Measurements from ENCODE around the gene POLD2. TPM values are rescaled to one million over a fixed set of nuclear protein-coding genes. Genes with fewer than 3 reads are reported as not detected.

Gene POLD2
- total RNA-seq, 1 donor from 2014 or later: 215 TPM

- H3K36me3 Mint-ChIP-seq (ENCODE audit: low read depth): peaks cover 15% of the 10 kb centered on the region
- H3K27me3 Mint-ChIP-seq (ENCODE audit: low read depth): no peaks in the 10 kb centered on the region
- peaks cover 11% of the 10 kb centered on the region for H3K4me1 Mint-ChIP-seq (ENCODE audit: low read depth)
- H3K9me3 Mint-ChIP-seq: no peaks in the 10 kb centered on the region
- H3K4me3 Mint-ChIP-seq (ENCODE audit: low read depth): no peak overlapping the region
- no peak overlapping the region for H3K27ac Mint-ChIP-seq
- intact Hi-C loops (cut with micrococcal nuclease): no loop called here
- no peak for DNase-seq (ENCODE audit: low spot score)
Measured at GRCh38 chr7:44068054-44068453, 55.3 kb downstream of the POLD2 start.

DNA sequence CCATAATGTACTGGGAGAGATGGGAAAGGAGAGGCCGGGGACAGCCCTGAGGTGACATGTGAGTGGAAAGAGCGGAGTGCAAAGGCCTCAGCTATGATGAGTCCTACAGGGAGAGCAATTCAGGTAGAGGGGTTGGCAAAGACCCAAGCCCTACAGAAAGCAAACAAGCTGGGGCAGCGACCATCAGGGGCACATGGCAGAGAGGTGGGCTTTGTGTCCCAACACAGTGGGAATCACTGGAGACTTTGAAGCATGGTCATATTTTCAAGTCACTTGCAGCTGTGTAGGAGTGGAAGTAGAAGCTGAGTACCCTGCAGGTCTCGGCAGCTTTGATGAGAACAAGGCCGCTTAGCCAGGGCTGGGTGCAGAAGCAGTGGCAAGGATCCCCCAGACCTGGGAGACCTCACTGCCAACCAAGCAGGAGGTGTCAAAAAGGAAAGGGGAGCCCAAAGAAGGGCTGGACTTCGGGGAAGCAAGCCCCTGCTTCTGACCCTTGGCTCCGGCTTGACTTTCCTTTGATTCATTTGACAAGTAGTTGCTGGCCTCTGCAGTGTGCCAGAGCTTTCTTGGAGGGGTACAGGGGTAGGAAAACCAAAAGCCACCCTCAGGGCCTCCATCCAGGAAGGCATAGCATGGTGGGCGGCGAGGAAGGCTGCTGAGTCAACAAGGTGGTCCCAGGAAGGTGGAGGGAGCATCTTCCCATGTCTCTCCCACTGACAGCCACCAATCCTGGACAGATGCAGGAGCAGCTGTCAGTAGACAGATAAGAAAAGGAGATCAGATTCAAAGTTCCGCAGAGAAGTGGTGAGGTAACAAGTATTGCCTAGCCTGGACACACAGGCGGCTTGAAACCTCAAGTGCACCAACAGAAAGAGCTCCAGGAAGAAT is 56.0 kb downstream of the POLD2 start:
- intact Hi-C loops (cut with micrococcal nuclease): no loop called here
- Mint-ChIP-seq H3K4me1 (ENCODE audit: low read depth) (peaks cover 11% of the 10 kb centered on the region), H3K27ac (no peak overlapping the region), H3K27me3 (ENCODE audit: low read depth) (no peaks in the 10 kb centered on the region), H3K4me3 (ENCODE audit: low read depth) (no peak overlapping the region), H3K36me3 (ENCODE audit: low read depth) (peaks cover 8% of the 10 kb centered on the region), H3K9me3 (no peaks in the 10 kb centered on the region)
- no peak for DNase-seq (ENCODE audit: low spot score)

- no peak overlapping the region for H3K27ac Mint-ChIP-seq
- intact Hi-C loops (cut with micrococcal nuclease): no loop called here
- H3K4me1 Mint-ChIP-seq (ENCODE audit: low read depth): peaks cover 11% of the 10 kb centered on the region
- no peaks in the 10 kb centered on the region for H3K9me3 Mint-ChIP-seq
- DNase-seq (ENCODE audit: low spot score): no peak
- no peaks in the 10 kb centered on the region for H3K27me3 Mint-ChIP-seq (ENCODE audit: low read depth)
- no peak overlapping the region for H3K4me3 Mint-ChIP-seq (ENCODE audit: low read depth)
- H3K36me3 Mint-ChIP-seq (ENCODE audit: low read depth): peaks cover 5% of the 10 kb centered on the region
Measured at GRCh38 chr7:44066494-44067063, 56.8 kb downstream of the POLD2 start.

- H3K9me3 Mint-ChIP-seq: no peaks in the 10 kb centered on the region
- H3K4me1 Mint-ChIP-seq (ENCODE audit: low read depth): peaks cover 11% of the 10 kb centered on the region
- H3K4me3 Mint-ChIP-seq (ENCODE audit: low read depth): no peak overlapping the region
- H3K27ac Mint-ChIP-seq: no peak overlapping the region
- intact Hi-C loops (cut with micrococcal nuclease): no loop called here
- H3K27me3 Mint-ChIP-seq (ENCODE audit: low read depth): no peaks in the 10 kb centered on the region
- peaks cover 9% of the 10 kb centered on the region for H3K36me3 Mint-ChIP-seq (ENCODE audit: low read depth)
- DNase-seq (ENCODE audit: low spot score): no peak
Measured at GRCh38 chr7:44066111-44066460, 57.3 kb downstream of the POLD2 start.

DNA sequence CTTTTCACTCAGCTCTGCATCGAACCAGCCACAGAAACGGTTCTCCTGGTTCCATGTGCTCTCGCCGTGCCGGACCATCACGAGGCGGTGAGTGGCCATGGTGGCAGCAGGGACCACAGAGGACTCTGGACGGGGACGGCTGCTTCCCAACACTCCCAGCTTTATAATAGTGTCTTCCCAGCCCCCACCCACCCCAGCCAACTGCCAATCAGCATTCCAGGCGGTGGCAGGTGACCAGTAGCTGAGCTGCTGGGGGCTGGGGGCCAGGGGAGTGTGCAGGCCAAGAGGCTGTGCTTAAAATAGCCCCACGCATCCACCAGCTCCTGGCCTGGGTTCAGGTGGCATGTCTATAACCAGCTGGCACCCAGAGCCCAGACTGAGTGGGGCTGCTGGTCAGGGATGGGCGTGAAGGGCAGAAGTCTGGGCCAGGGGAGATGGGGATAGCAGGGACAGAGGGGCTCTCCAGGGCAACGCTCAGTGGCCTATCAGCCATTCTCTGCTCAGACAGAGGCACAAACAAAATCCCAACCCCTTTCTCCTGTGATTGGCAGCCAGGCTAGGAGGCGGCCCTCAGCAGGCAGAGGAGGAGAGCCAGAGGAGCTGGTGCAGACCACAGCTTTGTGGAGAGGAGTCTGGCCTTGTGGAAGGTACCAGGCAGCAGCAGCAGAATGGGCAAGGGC is 57.8 kb downstream of the POLD2 start, which contains the start of gene PGAM2:
Gene PGAM2, minus strand, starts transcription at position 137 of the 680 bp plus-strand sequence. Its CDS starts 38 bp downstream, at position 99.
- peaks cover 9% of the 10 kb centered on the region for H3K36me3 Mint-ChIP-seq (ENCODE audit: low read depth)
- H3K4me1 Mint-ChIP-seq (ENCODE audit: low read depth): peaks cover 11% of the 10 kb centered on the region
- no peaks in the 10 kb centered on the region for H3K9me3 Mint-ChIP-seq
- DNase-seq (ENCODE audit: low spot score): no peak
- no peak within 1 kb of the TSS for H3K4me3 Mint-ChIP-seq (ENCODE audit: low read depth)
- intact Hi-C loops (cut with micrococcal nuclease): no loop called here
- H3K27me3 Mint-ChIP-seq (ENCODE audit: low read depth): no peaks in the 10 kb centered on the region
- no peak within 1 kb of the TSS for H3K27ac Mint-ChIP-seq

DNA sequence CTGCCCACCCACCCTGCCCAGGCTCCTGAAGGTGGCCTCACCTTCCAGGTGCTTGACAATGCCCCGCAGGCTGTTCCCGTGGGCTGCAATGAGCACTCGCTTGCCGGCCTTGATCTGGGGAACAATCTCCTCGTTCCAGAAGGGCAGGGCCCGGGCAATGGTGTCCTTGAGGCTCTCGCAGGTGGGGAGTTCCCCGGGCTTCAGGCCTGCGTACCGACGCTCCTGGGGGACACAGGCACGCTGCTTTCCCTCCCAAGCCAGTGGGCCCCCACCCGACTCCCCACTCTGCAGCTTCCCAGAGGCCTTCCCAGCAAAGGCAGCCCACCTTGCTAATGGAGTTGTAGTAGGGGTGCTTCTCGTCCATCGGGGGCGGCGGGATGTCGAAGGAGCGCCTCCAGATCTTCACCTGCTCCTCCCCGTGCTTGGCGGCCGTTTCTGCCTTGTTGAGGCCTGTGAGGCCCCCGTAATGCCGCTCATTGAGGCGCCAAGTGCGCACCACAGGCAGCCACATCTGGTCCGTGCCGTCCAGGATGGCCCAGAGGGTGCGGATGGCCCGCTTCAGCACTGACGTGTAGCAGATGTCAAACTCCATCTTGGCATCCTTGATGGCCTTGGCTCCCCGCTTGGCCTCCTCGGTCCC is 58.4 kb downstream of the POLD2 start:
- H3K4me1 Mint-ChIP-seq (ENCODE audit: low read depth): peaks cover 11% of the 10 kb centered on the region
- DNase-seq (ENCODE audit: low spot score): no peak

More for the DNA sequence above, 58.4 kb downstream of the POLD2 start:
- Mint-ChIP-seq H3K27ac (no peak overlapping the region), H3K27me3 (ENCODE audit: low read depth) (no peaks in the 10 kb centered on the region), H3K9me3 (no peaks in the 10 kb centered on the region), H3K4me3 (ENCODE audit: low read depth) (no peak overlapping the region), H3K36me3 (ENCODE audit: low read depth) (peaks cover 14% of the 10 kb centered on the region)
- intact Hi-C loops (cut with micrococcal nuclease): no loop called here

Other genes with a start within 250 kb of the POLD2 start
- gene URGCP, start 217.0 kb downstream of the POLD2 start, total RNA-seq: 23.7 and 27.6 TPM in 2 replicates
- 10.5 and 12.6 TPM in 2 replicates for gene UBE2D4, start 197.1 kb downstream of the POLD2 start, total RNA-seq
- gene SPDYE1, start 125.7 kb downstream of the POLD2 start, total RNA-seq: not detected in 2 replicates
- 131 and 143 TPM in 2 replicates for gene DBNL, start 78.8 kb downstream of the POLD2 start, total RNA-seq
- 0.67 and 0.73 TPM in 2 replicates for gene PGAM2, start 58.0 kb downstream of the POLD2 start, total RNA-seq
- gene POLM, start 41.0 kb downstream of the POLD2 start, total RNA-seq: 36.8 and 42.7 TPM in 2 replicates
- gene AEBP1, start 19.2 kb downstream of the POLD2 start, total RNA-seq: 36.4 and 38.7 TPM in 2 replicates
- not detected in 2 replicates for gene MYL7, start 17.8 kb upstream of the POLD2 start, total RNA-seq
- gene GCK, start 65.9 kb upstream of the POLD2 start, total RNA-seq: 1.8 and 2.3 TPM in 2 replicates
- 73.1 and 76.4 TPM in 2 replicates for gene YKT6, start 77.4 kb upstream of the POLD2 start, total RNA-seq
- gene CAMK2B, start 202.0 kb upstream of the POLD2 start, total RNA-seq: 1.9 and 2.1 TPM in 2 replicates